RWPE1 (cell line): ENCODE measurements around the gene CCDC124.

Source experiments
- CTCF ChIA-PET: fragments of 350-600 bp; sonication (Branson Sonifier 250); formaldehyde crosslinking; extraction: SDS; loops from one replicate; lab custom pipeline; 2021; lab: Yijun Ruan, JAX
- POLR2A ChIA-PET: fragments of 400-600 bp; formaldehyde crosslinking; extraction: SDS; loops from one replicate; lab custom pipeline; 2020; ENCODE audit warnings: antibody characterized with exemption; ENCODE audit not compliant: low non-redundant PET; lab: Yijun Ruan, JAX
- DNase-seq: peaks from one replicate; pipeline ENCODE4 v3.0.0; 2012; ENCODE audit warnings: low spot score
- H3K27ac ChIP-seq: fragments of 450-650 bp; 2 replicates; pipeline ENCODE4 v1.5.1; 2017
- TF ChIP-seq, protein P1 (sequence below): fragments of 450-650 bp; conservative IDR thresholded peaks from 2 replicates; pipeline ENCODE4 v1.5.1; 2017; ENCODE audit warnings: low read depth, mild to moderate bottlenecking

Gene CCDC124

DNA sequence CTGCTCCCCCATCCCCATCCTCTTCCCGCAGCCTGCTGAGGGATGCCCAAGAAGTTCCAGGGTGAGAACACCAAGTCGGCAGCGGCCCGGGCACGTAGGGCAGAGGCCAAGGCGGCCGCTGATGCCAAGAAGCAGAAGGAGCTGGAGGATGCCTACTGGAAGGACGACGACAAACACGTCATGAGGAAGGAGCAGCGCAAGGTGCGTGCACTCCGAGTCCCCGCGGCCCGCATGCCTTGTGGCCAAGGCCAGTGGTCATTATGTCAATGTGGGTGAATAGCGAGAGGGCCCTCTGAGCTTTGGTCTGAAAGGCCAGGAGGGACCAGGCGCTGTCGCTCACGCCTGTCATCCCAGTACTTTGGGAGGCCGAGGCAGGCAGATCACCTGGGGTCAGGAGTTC, 3.6 kb downstream of the CCDC124 start:
- no peak for DNase-seq
- TF ChIP-seq, protein P1, sequence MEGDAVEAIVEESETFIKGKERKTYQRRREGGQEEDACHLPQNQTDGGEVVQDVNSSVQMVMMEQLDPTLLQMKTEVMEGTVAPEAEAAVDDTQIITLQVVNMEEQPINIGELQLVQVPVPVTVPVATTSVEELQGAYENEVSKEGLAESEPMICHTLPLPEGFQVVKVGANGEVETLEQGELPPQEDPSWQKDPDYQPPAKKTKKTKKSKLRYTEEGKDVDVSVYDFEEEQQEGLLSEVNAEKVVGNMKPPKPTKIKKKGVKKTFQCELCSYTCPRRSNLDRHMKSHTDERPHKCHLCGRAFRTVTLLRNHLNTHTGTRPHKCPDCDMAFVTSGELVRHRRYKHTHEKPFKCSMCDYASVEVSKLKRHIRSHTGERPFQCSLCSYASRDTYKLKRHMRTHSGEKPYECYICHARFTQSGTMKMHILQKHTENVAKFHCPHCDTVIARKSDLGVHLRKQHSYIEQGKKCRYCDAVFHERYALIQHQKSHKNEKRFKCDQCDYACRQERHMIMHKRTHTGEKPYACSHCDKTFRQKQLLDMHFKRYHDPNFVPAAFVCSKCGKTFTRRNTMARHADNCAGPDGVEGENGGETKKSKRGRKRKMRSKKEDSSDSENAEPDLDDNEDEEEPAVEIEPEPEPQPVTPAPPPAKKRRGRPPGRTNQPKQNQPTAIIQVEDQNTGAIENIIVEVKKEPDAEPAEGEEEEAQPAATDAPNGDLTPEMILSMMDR: no peak
- ChIA-PET CTCF (no interaction called here), POLR2A (interaction anchor here (1.0 kb wide), 1 partner anchor 11 kb away, joined by 9 read pairs; no protein-coding TSS in a partner anchor)
- no peak overlapping the region for H3K27ac ChIP-seq

DNA sequence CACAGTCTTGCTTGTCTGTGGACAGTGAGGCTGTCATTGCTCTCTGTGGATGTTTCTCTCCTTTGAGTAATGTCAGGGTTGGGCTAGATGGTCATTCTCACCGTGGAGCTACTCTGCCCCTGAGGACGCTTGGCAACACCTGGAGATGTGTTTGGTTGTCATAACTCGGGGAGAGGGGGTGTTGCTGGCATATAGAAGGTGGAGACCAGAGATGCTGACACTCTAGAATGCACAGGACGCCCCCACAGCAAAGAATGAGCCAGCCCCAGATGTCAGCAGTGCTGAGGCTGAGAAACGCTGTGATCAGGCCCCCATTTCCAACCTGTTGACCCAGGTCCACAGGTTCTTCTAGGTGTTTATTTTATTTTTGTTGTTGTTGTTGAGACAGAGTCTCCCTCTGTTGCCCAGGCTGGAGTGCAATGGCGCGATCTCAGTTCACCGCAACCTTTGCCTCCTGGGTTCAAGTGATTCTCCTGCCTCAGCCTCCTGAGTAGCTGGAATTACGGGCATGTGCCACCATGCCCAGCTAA, 4.6 kb downstream of the CCDC124 start:
- DNase-seq: no peak
- CTCF ChIA-PET: interaction anchor here (0.6 to 3.3 kb wide), 8 partner anchors 17 to 233 kb away, joined by 3 to 71 read pairs (median 4); partner anchors contain the start of gene SLC5A5
- TF ChIP-seq, protein P1: no peak
- H3K27ac ChIP-seq: peak overlapping the region; percentile 30
- POLR2A ChIA-PET: interaction anchor here (1.0 kb wide), 1 partner anchor 10 kb away, joined by 9 read pairs; no protein-coding TSS in a partner anchor

DNA sequence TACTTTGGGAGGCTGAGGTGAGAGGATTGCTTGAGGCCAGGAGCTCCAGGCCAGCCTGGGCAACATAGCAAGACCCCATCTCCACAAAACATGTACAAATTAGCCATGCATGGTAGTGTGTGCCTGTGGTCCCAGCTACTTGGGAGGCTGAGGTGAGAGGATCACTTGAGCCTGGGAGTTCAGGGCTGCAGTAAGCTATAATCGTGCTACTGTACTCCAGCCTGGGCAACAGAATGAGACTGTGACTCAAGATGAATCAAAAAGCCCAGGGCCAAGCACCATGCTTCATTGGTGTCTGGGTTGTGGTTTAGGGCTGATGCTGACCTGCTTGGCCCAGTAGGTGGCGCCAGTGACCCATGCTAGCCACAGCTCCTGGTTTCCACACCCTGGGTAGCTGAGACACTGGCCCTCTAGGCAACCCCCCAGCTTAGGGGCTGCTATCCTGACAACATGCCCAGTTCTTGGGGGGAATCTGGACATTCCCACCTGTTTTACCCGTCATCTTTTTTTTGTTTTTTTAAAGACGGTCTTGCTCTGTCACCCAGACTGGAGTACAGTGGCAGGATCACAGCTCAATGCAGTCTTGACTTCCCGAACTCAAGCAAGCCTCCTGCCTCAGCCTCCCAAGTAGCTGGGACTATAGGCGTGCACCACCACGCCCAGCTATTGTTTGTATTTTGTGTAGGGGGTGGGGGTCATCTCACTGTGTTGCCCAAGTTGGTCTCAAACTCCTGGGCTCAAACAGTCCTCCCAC, 5.5 kb downstream of the CCDC124 start:
- ChIA-PET CTCF (interaction anchor here (0.5 to 3.3 kb wide), 12 partner anchors 17 to 634 kb away, joined by 3 to 71 read pairs (median 4); partner anchors contain the start of gene SLC5A5), POLR2A (interaction anchor here (0.5 kb wide), 1 partner anchor 20 kb away, joined by 9 read pairs; no protein-coding TSS in a partner anchor)
- peak overlapping the region; percentile 30 for H3K27ac ChIP-seq
- TF ChIP-seq, protein P1: peak; percentile 96
- DNase-seq: peak; percentile 89

DNA sequence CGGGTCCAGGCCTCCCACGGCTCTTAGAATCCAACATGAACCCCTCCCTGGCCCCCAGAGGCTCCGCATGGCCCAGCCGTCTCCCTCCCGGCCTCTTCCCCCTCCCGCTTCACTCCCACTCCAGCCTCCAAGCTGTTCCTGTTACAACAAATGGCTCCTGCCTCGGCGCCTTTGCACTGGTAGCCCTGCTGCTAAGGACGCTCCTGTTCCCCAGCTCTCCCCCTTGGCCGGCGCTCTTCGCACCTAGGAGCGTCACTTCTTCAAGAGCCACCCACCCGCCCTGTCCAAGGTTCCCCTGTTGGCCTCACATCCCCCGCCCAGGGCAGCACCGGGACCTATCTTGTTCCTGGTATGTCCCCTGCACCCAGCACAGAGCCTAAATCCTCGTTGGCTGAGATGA, 9.4 kb downstream of the CCDC124 start:
- no peak for DNase-seq
- H3K27ac ChIP-seq: peak overlapping the region; percentile 74
- TF ChIP-seq, protein P1: no peak
- ChIA-PET POLR2A (interaction anchor here (0.5 kb wide), 1 partner anchor 648 kb away, joined by 3 read pairs; no protein-coding TSS in a partner anchor), CTCF (no interaction called here)

DNA sequence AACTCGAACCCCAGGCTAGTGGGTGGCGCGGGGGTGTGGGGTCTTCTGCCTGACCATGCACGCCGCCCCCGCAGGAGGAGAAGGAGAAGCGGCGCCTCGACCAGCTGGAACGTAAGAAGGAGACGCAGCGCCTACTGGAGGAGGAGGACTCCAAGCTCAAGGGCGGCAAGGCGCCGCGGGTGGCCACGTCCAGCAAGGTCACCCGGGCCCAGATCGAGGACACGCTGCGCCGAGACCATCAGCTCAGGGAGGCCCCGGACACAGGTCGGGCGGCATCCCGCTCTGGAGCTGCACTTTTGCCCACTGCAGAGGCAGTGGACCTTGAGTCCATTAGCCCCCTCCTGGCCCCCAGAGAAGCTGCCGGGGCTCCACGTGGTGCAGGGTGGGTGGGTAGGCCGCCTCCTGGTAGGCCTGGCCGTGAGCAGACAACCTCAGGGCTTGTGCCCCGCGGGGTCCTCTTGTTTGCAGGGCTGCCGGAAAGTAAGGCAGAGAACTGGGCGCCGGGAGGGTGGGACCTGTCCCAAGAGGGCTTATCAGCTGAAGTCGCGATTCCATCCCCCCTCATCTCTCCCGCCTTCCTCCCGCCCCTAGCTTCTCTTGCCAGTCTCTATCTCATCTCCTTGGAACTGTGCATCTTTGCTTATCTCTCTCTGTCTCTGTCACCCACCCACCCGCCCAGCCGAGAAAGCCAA, 9.9 kb downstream of the CCDC124 start:
- ChIA-PET POLR2A (no interaction called here), CTCF (interaction anchor here (0.5 kb wide), 1 partner anchor 11 kb away, joined by 3 read pairs; no protein-coding TSS in a partner anchor)
- DNase-seq: no peak
- H3K27ac ChIP-seq: peak overlapping the region; percentile 74
- TF ChIP-seq, protein P1: no peak
